ENCODE measurements around the gene ASB2.

Gene ASB2

DNA sequence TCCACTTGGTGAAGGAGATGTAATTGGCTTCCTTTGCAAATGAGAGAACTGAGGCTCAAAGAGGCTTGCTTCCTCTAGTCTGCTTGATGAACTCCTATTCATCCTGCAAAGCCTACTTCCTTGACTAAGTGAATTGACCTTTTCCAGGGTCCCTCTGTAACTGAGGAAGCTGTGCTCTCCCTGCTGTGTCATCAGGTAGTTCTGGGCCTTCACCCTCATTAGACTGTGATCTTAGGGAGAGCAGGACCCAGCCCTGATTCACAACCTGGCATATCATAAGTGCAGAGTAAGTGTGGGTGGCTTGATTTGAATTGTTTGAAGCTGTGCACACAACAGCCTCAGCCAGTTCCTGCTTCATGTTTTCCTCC lies 16.3 kb downstream of the ASB2 start:
- no peak for DNase-seq

DNA sequence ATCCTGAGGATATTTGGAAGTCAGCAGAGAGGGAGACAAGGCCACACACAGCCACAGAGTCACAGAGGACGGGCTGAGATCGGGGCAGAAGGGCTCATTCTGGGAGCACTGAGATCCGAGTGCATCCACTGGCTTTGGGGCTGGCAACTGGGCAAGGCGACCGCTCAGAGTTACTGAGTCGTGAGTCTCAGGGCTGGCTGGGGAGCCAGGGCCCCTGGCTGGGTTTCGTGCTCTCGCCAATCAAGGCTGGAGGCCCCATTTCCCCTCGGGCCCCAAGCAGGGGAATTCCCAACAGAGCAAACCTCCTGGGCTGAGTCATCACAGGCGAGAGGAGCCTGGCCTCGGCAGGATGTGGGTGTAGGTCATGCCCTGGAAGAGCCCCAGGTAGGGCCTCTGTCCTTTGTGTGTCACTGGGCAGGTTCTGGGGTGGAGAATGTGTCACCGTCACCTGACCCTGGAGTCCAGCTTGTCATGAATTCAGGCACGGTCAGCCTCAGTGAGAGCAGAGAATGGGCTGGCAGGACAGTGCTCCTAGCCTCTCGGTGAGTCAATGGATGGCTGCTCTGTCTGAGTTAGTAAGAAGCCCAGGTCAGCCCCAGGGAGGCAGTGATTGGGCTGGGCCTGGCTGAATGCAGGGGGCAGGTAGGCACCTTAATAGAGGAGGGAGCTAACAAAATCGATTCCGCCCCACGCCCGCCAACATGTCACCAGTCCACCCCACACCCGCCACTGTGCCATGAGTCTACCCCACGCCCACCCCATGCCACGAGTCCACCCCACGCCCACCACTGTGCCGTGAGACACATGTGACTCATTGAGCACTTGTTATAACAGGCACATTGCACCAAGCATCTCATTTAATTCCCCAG lies 16.9 kb downstream of the ASB2 start:
- no peak for DNase-seq

DNA sequence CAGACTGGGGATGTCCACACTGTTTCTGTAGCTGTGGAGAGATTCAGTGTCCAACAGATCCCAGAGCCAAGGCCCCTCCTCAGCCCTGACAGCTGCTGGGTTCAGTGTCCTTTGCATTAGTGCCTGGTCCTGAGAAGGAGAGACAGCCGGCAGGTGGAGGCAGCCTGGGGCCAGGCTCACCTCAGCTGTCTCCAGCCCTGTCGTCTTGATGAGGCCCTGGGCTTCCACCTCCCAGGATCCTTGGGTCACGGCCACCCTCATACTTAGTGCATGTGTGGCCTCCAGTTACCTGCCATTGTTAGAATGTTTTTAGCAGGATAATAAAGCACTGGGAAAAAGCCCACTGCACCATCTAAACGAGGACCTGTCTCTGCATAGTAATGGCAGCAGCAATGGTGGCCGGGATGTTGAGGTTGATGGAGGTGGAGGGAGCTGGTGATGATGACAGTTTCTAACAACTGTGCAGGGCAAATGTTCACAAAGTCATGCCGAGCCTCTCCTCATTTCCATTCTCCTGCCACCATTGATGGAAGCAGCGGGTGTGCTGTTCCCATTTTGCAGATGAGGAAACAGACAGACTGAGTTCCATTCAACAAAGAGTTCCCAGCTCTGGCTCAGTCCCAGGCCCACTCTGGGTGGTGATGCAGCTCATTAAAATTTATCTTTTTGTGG lies 17.7 kb downstream of the ASB2 start:
- no peak for DNase-seq

DNA sequence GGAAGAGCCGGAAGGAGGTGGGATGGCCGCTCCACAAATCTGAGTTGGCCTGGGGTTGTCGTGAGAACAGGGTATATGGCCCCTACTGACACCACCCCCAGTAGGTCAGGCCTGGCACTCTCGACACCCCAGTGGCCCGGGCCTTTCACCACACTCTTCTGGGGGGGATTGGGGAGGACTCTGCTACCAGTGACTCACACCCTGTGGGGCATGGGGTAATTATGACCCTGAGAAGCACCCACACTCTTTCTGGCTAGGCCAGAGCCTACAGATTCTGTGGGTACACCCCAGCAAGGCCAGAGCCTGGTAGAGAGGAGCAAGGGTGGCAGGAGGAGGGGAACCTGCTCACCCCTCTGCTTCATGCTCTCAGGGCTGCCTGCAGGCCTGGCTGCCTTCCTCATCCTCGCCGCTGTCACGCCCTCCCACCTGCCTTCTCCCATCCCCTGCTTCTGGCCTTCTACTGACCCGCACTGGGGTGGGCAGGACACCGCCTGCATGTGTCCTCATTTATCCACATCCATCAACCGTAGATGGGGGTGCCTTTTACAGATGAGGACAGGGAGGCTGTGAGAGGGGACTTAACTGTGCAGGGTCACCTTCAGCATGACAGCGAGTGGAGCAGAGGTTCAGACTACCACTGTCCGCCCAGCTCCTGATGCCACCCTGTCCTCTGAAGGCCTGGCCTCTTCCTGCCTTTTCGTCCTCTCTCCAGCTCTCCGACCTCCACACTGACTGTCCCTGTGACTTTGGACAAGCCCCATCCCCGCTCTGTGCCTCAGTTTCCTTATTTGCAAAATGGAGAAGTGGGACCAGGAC lies 18.4 kb downstream of the ASB2 start:
- DNase-seq: no peak

DNA sequence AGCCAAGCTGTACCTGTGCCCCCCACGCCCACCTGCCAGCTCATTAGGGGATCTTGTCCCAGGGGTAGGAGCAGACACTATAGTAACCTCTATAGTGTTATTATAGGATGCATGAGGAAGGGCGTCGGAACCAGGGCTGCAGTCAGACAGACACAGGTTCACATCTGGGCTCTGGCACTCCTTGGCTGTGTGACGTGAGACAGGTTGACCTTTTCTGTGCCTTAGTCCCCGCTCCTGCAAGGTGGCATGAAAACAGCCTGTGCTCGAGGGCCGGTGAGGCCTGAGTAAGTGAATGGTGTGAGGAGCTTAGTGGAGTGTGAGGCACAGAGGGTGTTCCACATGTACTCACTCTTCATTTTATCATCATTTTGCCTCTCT lies 19.0 kb downstream of the ASB2 start:
- DNase-seq: no peak

DNA sequence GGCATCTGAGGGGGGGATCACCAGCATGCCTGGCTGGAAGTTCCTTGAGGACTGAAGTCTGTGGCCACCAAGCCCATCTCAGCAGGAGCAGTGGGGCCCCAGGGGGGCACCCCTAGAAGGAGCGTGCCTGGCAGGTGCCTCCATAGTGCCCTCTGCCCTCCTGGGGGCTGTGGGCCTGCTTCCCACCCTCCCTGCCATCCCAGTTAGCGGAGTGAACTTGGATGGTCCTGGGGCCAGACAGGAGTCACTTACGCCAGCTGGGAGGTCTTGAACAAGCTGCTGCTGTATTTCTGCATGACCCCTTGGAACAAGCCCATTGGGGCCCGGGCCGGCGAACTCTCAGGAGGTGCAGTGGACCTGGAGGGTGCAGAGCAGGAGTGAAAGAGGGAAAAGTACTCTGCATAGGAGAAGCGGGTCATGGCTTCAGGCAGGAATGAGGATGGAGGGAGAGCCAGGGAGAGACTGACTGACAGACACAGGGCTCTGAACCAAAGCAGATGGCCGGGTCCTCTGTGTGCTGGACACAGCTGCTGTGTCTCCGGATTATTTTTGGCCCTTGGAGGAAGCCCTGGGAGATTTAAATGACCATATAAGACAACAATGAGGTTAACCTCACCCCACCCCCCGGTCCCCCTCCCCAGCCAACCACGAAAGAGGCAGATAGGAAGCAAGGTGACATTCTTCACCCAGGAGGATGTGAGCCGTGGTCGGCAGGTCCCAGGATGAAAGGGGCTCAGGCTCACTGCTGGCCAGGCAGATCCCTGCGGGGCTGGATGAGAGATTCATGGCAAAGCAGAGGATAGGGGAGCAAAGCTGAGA lies 19.6 kb downstream of the ASB2 start:
- DNase-seq: no peak

DNA sequence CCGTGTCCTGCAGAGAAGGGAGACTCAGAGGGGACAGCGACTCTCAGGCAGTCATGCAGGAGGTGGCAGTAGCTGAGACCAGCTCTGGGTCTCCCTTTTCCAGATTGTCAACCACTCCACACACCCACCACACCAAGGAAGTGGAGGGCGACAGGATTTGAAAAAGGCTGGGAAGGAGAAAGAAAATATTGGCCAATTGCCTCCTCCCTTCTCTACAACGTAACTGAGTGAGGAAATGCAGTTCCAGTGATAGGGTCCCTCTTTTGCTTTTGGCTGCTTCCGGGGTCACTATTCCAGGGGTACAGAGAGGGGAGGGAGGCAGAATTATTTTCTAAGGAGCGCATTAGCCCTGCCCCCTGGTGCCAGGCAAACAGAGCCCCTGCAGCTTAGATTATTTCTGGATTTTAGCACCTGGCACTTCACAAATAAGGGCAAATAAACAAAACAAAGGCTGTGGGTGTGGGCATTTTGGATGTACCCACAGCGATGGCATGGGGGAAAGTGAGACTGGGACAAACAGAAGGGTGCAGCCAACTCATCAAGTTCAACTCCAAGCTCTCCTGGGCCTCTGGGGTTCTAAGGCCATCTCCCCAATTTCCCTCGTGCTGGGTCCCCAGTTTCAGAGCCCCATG lies 20.4 kb downstream of the ASB2 start:
- no peak for DNase-seq

DNA sequence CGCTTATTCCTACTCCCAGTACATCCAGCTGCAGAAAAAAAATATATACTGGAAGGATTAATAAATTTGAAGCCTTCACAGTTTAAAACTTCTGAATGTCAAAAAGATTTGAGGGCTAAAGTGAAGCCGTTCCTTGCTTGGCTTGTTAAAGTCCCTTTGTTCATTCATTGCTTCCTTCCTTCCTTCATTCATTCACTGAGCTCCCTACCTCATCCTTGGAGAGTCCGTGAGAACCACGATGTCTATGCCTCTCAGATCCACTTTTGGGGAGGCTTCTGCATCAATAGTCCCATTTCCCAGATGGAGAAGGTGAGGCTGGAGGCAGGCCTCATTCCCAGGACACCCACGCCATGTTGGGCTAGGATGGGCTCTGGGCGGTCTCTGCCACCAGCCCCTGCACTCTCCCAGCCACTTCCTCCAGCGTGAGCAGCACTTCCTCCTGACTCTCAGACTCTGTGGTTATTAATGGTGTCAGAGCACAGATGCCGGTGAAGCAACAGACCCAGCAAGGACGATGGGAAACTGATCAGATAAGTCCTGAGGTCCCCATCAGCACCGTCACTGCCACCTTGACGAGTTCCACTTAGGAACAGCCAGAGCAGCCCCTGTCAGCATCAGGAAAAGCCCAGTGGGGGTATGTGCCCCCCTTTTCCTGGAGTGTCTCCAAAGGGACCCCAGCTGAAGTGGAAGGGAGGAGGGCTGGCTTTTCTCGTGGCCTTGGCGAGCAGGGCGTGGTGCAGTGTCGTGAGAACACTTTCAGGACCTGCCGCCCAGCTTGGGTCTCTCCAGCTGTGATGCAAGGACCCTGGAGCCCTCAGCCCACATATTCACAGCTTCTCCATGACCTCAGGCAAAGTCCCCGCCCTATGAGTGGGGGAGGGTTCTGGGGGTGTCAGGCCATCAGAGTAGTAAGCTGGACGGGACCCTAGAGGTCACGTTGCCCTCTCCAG lies 21.2 kb downstream of the ASB2 start:
- no peak for DNase-seq

DNA sequence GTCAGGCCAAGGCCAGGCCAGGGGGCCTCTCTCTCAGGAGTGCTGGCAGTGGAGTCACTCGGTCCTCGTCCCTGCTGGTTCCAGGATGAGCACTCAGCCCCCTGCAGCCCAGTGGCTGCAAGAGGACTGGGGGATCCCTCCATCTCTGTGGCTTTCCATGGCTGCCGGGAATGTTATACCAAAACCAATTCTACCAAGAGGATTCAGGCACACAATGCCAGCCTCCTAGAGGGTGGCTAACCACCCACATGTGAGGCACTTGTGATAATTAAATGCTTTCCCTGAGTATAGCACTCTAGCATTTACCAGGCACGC lies 21.9 kb downstream of the ASB2 start:
- DNase-seq: no peak

DNA sequence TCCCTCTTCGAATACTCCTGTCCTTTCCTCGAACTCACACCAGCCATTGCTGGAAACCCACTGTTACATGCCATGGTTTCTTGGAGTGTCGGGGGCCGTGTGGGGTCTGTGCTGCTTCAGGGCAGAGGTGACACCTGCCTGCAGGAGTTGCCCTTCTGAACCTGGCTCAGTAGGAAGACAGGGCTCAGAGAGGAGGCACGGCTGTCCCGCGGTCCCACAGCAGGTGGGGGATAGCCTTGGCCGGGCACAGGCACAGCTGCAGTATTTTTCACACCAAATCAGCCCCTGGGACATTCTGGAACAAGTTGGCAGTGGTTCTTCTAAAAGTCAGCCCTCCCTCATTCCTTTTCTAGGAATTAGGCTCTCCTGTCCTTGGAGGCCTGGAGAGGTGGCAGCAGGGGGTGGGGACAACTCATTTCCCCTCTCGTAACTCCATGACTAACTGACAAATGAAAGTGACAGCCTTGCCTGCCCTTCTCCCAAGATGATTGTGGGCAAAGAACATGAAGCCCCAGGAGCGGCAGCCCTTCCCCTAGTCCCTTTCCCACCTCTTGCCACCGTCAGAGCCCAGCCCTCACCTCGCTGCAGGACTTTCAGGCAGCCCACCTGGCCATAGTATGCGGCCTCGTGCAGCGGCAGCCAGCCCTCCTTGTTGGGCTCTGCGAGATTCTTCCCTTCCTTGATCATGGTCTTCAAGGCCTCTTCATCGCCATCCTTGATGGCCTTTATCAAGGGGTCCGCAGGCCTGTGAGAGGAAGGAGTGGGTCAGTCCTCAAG lies 22.4 kb downstream of the ASB2 start:
- DNase-seq: no peak

DNA sequence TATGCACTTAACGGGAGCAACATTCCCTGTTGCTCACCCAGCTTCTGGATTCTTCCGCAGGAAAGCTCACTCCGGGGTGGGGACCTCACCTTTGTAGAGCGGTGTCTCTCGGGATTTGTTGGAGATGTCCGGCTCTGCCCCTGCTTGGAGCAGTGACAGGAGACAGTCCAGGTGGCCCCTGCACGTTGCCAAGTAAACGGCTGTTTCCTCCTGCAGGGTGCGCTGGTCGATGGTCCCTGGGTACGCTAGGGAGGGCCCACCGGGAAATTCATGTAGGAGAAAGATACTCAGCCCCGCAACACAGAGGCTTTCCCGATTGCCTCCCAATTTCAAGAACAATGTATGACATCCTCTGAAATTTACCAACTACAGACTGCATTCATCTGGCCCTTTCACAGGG lies 23.1 kb downstream of the ASB2 start:
- DNase-seq: no peak

DNA sequence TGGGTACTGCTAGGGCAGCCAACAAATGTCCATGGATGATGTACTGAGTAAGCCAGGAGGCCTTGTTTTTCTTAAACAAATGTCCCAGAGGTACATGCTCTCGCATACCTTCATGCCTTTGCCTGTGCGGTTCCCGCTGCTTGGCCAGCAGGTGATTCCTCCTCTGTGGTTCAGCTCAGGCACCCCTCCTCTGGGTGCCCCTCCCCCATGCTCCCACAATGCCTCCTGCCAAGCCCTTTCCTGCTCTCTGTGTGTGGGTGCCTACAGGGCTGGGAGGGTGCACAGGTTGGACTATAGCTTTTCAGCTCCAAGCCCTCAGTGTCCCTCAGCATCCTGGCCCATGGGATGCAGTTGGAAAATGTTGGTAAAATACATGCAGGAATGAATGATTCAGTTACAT lies 23.5 kb downstream of the ASB2 start:
- no peak for DNase-seq

DNA sequence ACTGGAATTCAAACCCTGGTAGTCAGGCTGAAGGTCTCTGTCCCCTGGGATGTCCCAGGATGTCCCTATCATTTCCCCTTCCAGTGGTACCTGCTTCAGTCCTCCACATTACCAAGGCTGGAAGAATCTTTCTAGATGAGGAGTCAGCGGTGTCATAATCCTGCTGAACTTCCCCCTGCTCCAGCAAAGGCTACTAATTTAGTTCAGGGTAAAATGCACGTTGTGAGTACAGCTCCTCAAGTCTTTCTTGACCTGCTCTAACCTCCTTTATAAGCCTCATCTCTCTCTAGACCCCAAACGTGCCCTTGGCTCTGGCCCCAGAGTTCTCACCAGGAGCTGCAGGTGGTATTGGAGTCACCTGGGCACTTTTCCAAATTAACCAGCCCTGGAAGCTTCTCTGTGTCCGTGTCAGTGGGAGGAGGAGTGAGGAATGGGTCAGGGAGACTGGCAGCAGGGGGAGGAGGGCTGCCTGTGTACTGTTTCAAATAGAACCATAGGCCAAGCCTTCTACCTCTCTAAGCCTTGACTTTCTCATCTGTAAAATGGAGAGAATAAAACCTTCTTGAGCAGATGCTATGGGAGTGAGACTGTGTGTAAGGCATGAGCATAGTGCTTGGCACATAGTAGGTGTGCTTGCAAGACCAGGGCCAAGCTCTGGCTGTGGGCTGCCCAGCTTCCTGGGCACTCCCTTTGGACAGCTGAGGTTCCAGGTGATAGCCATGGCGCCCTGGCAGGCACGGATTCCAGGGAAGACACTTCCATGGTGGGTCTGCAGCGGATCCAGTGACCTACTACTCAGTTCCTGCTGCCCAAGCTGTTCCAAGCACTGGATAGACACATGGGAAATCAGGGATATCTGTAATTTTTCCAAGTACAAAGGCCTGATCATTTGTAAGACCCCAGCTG lies 24.5 kb downstream of the ASB2 start:
- DNase-seq: no peak

DNA sequence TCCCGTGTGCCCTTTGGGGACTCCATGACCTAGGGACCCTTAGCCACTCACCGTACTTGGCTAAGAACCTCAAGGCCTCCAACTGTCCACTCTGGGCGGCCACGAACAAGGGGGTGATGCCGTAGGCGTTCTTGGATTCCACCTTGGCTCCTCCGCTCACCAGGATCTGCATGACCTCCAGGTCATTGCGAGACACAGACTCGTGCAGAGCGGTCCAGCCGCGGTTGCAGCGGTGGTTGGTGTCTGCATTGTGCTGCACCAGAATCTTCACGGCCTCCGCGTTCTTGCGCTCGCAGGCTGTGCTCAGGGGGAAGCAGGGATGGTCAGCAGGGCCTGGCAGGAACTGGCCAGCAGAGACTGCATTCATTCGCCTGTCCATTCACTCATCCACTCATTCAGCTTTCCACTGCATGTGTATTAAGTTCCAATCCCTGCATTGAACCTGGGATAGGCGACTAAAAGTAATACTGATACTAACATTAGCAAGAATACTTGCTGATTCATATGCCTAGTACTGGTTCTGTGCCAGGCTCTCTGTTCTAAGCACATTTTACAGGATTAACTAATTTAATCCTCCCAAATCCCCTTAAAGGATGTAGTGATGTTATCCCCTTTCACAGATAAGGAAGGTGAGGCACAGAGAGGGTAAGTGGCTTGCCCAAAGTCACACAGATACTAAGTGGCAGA lies 25.3 kb downstream of the ASB2 start:
- no peak for DNase-seq

DNA sequence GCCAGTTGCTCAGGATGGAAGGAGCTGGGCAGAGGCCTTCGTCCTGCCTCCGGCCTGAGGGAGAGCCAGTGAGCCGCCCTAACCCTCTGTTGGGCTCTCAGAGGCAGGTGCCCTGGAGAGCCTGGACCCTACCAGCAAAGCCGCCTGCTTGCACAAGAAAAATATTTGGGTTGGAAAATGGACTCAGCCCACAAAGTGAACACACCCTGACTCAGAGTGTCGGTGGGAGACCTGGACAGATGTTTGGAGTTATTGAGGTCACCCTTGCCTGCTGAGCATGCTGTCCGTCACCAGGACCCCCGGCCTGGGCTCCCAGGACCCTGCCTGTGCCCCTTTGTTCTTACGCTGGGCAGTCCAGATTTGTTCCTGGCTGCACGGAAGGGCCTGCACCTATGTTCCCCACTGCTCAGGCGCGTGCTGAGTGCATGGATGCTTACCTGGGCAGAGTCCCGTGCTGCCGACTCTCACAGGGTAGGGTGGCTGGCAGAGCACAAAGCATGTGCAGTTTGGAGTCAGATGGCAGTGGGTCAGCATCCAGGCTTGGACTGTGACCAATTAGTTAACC lies 26.8 kb downstream of the ASB2 start:
- no peak for DNase-seq

DNA sequence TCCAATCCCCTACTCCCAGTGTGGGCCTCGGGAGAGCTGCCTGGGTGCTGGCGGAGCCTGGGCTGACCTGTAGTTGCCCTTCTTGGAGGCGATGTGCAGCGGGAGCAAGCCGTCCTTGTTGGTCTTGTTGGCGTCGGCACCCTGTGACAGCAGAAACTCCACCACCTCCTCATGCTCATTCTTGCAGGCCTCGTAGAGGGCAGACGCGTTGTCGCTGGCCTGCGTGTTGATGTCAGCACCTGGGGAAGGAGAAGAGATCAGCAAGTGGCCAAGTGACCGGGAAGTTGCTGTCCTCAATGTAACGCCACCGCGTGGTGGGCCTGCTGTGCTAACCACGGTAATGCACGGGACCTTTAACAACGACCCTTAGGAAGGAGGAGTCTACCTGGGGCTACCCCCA lies 29.1 kb downstream of the ASB2 start:
- no peak for DNase-seq

DNA sequence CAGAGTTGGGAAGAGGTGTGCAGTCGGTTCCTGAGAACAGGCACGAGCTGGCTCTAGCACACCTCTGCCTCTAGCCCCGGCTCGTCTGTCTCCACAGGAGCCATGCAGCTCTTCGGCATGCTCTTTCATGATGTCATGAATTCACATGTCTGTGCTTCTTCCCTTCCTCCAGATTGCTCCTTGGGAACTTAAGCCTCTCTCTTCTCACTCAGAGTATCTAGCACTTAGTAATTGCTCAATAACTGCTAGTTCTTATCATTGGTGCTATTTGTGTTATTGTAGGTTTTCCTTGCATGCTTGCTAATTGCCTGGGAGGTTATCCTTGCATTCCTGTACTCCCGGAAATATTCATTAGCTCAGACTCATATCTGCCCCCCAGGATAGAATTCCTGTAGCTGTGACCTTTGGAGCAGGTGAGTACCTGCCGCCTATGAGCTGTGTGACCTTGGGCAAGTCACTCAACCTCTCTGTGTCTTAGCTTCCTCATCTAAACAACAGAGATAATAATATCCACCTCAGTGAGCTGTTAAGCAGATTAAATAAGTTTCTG lies 29.8 kb downstream of the ASB2 start:
- DNase-seq: no peak

DNA sequence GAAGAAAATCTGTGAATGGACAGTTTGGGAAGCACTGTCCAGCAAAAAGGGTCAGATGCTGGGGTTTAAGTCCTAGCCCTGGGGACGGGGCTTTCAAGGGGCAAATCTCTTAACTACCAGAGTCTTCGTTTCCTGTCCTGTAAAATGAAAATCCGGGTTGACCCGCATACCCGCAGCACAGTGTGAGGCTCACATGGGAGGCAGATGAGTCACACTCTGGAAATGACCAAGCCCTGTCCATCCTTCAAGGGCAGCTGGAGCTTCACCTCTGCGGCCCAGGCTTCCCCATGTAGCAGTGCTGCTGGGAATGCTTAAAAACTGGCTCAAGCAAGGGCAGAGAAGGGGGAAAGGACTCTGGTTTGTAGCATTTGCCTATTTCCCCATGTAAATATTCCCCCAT lies 30.3 kb downstream of the ASB2 start:
- DNase-seq: no peak

Data from NCI-H2081 treated with DMSO at 0.1 percent for 48 hours (cell line).